Kasumi-1 (cell line): ENCODE data around the gene SETD3.

Experiments used
- DNase-seq, 2 experiments: peaks; one replicate each; lab custom pipeline; 2025; lab: John Stamatoyannopoulos, UW

Gene SETD3

GRCh38 chr14:99459481-99460100 is 21.1 kb downstream of the SETD3 start:
- DNase-seq = no peak

DNA sequence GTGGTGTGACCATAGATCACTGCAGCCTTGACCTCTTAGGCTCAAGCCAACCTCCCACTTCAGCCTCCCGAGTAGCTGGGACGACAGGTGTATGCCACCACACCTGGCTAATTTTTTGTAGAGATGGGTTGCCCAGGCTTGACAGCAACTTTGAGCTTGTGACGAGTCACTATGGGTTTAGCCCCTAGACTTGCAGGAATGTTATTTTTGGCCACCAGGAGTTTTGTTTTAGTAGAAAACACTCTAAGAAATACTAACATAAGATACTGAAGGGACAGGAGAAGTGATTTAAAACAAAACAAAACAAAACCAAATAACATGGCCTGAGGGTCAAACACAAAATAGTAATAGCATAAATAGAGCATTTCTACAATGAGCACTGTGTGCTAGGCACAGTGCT is 26.4 kb downstream of the SETD3 start:
- DNase-seq = no peak

GRCh38 chr14:99452968-99453367 is 27.7 kb downstream of the SETD3 start:
- no peak for DNase-seq

- DNase-seq = no peak
Observed at GRCh38 chr14:99451234-99451633, 29.4 kb downstream of the SETD3 start.

DNA sequence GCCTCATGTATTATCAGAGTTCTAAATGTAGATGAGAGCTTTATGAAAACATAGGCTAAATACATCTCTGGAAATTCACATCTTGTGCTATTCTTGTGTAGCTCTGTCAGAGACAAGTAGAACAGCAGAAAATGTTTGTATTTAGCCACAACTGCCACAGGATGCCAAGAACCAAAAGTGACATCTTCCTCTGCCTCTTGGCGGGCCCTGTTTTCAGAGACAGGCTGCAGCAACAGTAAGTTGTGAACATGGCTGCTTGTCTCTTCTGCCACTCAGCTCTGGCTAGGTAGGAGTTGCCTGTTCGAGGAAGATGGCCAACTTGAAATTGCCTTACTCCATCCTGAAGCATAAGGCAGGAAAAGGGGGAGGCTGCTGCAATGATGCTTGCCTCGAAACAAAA is 30.4 kb downstream of the SETD3 start:
- DNase-seq = no peak

DNA sequence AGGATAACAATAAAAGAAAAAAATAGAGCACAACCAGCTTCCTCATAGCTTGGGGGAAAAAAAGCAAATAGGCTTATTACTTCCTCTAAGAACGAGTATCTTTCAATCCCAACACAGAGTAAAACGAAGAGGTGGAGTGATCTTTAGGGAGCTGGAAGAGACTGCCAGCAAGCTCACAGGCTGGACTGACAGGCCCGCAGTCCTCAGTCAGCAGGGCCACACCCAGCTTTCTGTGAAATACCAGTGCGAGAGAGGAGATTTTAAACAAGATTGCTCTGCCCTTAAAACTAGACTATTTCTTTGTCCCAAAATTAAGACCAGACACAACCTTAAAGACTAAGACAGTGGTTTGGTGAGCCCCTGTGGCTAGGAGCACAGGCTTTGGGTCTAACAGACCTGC is 32.9 kb downstream of the SETD3 start:
- DNase-seq = no peak

GRCh38 chr14:99445931-99446330 is 34.7 kb downstream of the SETD3 start:
- DNase-seq = no peak

- no peak for DNase-seq
Observed at GRCh38 chr14:99441918-99442317, 38.7 kb downstream of the SETD3 start.

DNA sequence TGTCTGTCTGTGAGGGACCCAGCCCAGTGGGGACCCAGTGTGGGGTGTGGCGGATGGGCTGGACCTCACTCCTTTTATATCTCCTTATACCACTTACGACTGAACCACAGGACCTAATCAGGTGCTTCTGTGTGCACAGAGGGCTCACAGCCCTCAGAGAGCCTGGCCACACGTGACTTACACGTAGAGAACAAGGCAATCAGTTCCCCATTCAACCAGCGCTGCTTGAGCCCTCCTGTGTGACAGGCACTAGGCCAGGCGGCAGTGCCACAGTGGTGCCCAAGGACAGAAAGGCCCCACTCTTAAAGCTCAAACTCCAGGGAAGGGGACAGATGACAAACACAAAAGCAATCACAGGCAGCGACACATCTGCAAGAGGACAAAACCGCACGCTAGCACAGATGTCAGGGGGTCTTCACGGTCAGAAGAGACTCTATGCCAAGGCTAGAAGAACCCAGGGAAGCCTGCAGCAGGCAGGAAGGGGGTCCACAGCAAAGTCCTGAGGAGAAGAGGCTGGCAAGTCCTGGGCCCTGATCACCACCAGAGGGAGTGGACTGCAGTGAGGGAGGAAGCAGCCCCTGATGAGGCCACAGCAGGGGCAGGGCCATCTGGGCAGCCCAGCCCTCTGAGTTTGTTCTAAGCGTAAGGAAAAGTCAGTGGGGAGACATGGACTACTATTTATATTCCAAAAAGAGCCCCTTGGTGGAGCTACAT is 39.3 kb downstream of the SETD3 start:
- no peak for DNase-seq

GRCh38 chr14:99440278-99440677 is 40.4 kb downstream of the SETD3 start:
- peak in 1 of 2 experiments; percentile 8 for DNase-seq

- DNase-seq = no peak
Observed at GRCh38 chr14:99437706-99438105, 43.0 kb downstream of the SETD3 start.

GRCh38 chr14:99436247-99437180 is 44.1 kb downstream of the SETD3 start:
- DNase-seq = no peak

DNA sequence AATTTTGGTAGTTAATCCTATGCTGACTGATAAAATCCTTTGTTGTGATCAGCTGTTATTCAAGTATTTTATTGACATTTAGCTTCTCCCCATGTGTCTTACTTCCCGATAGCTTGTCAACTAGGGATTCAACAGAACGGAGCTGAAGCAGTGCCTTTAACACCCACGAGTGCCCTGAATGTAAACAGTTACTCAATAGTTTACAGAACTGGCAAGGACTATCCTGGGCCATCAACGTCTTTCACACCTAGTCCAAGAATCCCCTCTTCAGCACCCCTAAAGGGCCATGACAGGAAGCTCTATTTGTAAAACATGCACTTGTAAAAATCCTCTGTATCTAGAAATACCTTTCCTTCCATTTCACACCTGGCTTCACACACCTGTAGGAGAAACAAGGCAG is 45.3 kb downstream of the SETD3 start:
- DNase-seq = no peak

DNA sequence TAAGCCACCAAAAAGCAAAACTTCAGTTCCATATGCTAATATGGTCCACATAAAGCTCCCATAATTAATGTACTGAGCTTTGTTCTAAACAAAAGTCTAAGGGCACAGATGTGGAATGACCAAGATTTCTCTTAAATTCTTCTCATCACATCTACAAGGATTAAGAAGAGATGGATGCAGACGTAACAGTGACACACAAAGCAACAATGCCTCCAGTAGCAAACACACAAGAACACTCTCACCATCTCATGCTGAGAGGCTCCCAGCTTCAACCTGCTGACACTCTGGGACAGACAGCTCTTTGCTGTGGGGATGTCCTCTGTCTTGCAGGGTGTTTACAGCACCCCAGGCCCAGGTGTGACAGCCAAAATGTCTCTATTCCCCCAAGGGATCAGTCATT is 48.2 kb downstream of the SETD3 start:
- no peak for DNase-seq

DNA sequence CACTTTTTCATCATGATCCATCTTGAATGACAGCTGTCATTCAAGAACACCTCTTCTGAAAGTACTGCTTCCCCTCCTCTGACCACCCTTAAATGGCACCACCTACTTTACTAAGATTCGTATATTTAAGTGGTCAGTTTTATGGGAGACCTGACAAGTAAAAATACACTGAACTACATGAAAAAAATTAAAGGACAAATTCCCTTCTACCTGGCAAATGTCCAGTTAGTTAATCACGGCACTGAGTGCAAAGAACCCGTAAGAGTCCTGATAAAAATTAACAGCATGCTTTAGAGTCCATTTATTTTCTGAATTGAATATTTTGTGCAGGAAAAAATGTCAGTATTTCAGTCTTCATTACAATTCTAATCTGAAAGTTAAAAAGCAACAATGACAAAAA is 48.7 kb downstream of the SETD3 start:
- DNase-seq = no peak

DNA sequence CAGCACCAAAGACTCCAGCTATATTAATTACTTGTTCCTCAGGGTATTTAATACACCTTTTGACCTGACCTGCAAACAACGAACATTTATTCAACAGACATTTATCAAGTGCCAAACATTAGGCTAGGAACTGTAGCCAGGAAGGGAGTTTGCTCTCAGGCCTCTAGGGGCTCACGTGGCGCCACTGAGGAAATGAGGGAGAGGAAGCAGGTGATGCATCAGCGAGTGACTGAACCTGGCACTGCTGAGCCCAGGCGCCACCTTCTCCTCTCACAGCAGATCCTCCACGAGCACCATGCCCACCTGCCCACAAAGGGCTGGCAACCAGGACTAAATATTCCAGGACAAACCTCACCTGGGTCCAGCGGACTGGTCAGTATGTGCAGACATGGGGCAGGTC is 50.2 kb downstream of the SETD3 start:
- peak in 1 of 2 experiments; percentile 33 for DNase-seq

GRCh38 chr14:99427632-99428300 is 52.9 kb downstream of the SETD3 start:
- DNase-seq = no peak

DNA sequence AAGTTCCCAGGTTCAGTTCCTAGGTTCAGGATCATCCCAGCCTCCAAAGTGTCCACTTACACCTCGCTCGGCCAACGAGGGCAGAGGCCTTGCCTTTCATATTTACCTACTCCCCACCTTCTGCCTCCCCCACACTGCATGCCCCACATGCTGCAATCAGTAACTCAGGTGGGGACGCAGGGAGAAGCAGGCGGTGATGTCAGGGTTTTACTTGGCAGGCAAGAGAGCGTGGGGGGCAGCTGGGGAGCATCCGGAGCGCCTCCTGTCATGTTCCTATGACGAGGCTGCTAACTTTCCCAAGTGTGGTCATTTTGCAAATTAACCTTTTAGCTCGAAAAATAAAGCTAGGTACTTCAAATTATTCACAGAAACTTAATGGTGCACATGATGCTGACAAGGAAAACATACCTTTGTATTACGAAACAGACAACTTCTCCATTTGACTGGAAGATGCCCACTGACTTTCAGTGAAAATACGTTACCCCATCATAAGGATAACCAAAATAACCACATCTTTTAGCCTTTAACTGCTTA is 53.8 kb downstream of the SETD3 start:
- no peak for DNase-seq

- DNase-seq = no peak
Observed at GRCh38 chr14:99426265-99426664, 54.4 kb downstream of the SETD3 start.

GRCh38 chr14:99425272-99425681 is 55.4 kb downstream of the SETD3 start:
- DNase-seq = no peak

DNA sequence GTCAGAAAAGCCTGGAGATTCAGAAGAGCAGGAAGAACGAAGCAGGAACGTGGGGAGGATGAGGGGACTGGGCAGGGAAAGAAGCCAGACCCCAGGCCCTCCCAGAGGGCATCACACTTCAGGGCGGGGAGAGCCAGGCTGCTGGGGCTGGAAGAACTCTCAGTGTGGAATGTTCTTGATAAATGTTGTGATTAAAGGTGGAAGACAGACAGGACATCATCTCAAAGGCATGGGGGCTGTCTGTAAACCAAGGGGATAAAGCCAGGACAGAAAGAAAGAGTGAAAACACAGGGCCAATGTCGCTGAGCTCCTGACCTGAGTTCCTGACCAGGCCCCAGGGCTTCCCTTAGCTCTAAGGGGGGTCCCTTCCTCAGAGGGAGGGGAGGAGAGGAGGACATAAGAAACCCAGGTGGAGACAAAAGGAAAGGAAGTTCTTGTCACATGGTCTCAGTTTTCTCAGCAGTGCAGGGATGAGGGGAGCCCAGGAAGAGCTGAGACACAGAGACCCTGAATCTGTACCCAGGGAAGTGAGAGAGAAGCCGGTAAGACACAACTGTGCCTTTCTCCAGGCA is 56.3 kb downstream of the SETD3 start:
- no peak for DNase-seq

- DNase-seq = no peak
Observed at GRCh38 chr14:99423434-99423833, 57.2 kb downstream of the SETD3 start.
